ENCODE results near the gene MTCH1.

Gene MTCH1

DNA sequence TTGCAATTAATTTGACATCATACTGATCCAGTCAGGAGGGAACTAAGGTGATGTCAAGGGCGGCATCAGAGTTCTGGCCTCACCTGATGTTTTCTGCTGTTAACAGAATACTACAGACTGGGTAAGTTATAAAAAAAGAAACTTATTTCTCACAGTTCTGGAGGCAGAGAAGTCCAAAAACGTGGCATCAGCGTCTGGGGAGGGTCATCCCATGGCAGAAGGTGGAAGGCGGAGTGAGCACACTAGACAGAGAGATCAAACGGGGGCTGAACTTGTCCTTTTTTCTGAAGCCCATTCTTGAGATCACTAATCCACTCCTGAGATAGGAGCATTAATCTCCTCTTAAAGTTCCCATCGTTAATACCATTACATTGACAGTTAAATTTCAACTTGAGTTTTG, 3.3 kb upstream of the MTCH1 start:
- DNase-seq = no peak

- no peak for DNase-seq
Observed at GRCh38 chr6:36986704-36987047, 680 bp upstream of the MTCH1 start.

GRCh38 chr6:36985417-36985807, 584 bp downstream of the MTCH1 start:
- no peak for DNase-seq

GRCh38 chr6:36984581-36985416, 1.2 kb downstream of the MTCH1 start:
- DNase-seq = peak; percentile 67

- no peak for DNase-seq
Observed at GRCh38 chr6:36983538-36983937, 2.5 kb downstream of the MTCH1 start.

- no peak for DNase-seq
Observed at GRCh38 chr6:36980876-36981619, 4.9 kb downstream of the MTCH1 start.

DNA sequence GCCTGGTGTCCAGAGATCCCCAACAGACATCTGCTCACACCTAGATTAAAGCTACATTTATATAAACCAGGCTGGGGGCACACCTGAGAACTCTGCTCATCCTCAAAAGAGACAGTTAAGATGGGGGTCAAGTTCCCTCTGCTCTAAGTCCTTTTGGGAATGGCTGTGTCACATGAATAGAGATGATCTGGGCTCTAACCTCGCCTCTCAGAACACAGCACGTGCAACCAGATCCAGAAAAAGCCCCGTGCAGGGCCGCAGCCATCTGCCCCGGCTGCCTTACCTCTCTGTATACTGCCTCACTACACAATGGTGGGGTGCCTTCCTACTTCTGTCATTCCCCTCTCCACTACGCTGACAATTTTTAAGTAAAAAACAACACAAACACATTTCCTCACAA, 5.9 kb downstream of the MTCH1 start:
- DNase-seq = no peak

- no peak for DNase-seq
Observed at GRCh38 chr6:36979347-36979742, 6.7 kb downstream of the MTCH1 start.

DNA sequence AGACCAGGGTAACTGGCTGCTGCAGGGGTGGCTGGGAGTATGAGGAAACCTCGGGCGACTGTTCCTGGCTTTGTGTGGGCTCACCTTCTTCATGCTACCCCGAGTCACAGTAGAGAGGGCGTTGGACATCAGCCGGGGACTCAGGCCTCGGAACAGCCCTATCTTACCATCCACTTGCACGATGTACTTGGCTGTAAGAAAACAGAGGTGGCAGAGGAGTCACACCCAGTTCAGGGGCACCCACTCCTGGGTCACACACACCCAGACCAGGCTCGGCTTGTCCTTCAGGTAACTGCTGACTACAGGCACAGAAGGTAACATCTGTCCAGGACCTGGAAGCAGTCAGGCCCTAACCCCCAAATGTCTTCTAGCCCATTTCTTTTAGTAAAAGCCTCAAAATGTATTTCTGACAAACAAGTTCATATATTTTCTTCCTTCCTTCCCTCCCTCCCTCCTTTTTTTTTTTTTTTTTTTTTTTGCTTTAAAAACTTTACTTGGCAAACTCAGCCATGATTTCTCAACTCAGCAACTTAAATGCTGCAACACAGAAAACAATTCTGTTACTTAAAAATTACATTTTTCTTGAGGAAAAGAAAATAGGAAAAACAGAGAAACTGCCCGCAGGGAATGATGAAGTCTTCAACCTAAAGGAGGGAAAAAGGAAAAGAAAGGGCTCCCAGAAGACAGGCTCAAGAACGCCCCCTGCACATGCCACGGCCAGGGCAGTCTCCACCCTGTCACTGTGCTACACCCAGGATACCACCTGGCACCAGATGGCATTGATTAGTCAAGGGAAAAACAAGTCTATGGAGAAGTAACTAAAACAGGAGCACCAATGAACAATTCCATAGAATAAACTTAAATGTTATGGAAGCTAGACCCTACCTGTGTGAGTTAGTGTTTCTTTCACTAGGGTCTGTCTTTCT, 7.3 kb downstream of the MTCH1 start:
- DNase-seq = no peak

DNA sequence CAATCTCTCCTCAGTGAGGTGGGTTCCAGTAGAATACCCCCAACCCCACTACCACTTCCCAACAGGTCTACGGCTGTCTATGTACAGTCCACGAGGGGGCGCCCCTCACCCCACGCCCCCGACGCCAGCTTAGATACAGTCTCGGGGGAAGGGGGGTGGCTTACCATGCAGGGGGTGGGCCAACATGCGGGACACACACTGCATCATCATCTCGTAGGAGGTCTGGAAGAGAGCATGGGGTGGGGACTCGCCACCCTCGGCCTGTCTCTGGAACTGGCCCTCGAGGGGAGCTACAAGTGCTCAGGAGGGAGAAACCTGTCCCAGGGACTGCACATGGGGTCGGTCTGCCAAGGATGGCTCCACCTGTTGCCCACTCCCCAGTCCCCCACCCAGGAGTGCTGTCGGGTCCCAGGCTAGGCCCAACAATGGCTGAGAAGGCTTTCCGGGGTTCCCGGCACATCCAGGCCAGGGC, 8.5 kb downstream of the MTCH1 start:
- no peak for DNase-seq

DNA sequence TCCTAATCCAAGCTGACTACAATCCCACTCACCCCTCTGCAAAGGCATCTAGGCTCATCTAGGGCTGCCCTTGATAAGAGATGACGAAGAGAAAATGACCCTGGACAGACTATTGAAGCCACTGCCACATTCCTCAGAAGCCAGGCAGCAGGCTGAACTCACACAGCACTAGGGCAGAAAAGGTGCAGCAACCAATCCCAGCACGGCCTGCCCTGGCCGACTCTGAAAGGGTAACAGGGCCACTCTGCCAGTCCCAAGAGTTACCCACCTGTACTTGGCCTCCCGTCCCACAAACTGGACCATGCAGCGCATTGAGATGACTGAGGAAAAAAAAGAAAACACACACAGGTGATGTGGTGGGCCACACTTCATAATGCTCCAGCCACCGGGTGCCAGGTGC, 9.1 kb downstream of the MTCH1 start:
- no peak for DNase-seq

GRCh38 chr6:36976509-36976908, 9.5 kb downstream of the MTCH1 start:
- DNase-seq = no peak

DNA sequence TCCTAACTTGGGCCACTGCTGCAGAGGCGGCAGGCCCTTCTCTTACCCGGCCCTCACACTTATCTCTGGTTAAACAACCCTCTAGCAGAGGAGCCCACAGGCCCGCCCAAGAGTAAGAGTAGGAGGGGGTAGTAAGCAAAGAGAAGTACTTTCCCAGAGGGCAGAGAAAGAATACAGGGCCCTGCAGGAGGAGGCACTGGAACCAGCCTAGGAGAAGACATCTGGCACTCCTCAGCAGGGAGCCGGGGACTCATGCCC, 10.1 kb downstream of the MTCH1 start:
- no peak for DNase-seq

GRCh38 chr6:36975231-36976006, 10.6 kb downstream of the MTCH1 start:
- no peak for DNase-seq

DNA sequence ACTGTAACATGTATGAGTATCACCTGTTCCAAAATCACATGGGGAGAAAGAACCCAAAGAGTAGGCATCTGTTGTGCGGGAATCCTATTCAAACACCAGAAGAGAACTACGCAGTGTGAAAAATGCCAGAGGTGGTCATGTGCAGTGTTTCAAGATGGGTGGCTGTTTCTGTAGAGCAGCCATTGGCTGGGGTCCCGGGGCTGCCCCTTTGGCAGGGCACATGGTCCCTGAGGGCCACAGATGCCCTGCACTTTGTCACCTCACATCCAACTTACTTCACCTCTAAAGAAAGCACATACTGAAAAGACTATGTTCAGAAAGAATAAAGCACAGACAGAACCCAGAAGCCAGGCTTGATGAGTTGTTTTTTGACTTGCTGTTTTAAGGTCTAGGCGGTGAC, 12.3 kb downstream of the MTCH1 start:
- no peak for DNase-seq

- DNase-seq = no peak
Observed at GRCh38 chr6:36973190-36973589, 12.8 kb downstream of the MTCH1 start.

GRCh38 chr6:36971921-36972673, 13.9 kb downstream of the MTCH1 start:
- DNase-seq = no peak

- DNase-seq = no peak
Observed at GRCh38 chr6:36970892-36971842, 14.8 kb downstream of the MTCH1 start.

DNA sequence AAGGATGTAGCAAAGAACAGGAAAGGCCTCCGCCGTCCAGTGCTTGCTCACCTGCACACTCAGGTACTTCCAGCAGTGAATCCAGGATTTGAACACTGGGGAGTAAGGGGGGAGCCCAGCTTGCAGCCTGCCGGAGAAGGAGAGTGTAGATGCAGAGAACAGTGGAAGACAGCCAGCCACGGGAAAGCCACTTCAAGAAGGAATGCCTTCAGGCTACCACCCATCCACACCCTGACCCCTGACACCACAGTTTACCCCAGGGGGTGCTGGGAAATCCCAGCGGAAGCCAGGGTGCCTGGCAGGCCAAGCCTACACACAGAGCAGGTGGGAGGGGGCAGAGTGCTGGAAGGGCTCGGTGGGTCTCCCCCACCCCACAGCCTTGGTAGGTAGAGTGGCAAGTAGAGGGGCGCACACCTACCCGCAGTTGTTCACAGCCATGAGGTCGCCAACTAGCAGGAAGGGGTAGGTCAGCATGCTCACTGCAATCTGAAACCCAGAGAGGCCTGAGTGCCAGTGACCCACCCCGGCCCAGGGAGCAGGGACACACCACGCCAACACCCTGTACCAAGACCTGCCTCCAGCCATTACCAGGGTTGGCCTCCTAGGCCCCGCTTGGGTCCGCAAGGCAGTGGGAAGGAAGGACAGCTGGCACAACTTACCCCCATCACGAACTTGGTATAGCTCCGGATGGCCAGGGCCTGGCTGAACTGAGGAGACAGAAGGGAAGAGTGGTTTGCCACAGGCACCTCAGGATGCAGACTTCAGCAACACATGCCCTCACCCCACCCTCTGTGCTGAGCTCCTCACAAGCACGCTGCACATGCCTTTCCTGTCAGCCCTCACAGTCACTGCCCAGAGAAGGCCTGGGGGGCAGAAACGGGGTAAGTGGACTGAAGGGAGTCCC, 15.8 kb downstream of the MTCH1 start:
- DNase-seq = no peak

DNA sequence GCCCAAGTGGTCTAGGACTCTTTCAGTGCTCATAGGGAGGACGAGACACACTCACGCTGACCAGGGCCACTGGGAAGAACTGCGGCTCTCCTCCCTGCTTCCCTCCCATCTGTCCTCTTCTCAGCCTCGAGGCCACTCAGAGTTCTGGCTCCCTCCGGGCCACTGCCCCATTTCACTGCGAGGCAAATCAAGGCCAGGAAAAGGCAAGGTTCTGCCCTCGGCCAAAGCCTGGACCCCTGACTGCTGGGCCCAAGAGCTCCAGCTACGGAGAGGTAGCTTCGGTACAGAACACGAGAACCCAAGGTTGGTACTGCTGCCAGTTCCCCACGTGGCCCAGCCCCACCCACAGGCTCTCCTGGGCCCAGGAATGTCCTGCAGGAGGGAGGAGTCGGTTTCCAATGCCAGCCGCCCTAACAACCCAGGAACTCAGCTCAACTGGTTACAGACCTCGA, 16.7 kb downstream of the MTCH1 start:
- peak; percentile 37 for DNase-seq
